ENCODE data around the gene PPARD.
A peak's percentile ranks its signal among the peaks of the same experiment; 100 is the strongest.
"Not testable (repeated sequence)": the region's sequence is repeated elsewhere in the genome, so short reads cannot be mapped to it uniquely, and the experiment has no call there.

PPARD gene

DNA sequence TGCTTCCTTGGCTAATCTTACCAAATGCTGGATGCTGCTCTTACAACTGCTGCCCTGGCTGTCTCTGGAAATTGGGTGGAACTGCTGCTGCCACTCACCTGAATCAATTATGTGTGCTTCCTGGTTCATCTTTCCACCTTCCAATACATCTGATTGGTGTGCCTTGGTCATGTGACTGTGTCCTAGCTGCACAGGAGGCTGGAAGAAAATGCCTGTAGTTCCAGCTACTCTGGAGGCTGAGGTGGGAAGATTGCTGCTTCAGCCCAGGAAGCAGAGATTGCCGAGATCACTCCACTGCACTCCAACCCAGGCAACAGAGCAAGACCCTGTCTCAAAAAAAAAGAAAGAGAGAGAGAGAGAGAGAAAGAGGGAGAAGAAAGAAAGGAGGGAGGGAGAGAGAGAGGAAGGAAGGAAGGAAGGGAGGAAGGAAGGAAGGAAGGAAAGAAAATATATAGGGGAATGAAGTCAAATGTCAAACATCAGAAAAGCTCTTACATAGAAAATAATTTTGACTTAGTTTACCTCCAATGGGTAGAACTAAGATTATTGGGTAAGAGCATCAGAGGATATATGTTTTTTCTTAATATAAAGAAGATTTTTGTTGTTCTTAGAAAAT lies 14.1 kb upstream of the PPARD start:
- TF ChIP-seq ARNT (IDR thresholded peaks at IDR 0.05) (no peak), FOXM1 (IDR thresholded peaks at IDR 0.05; ENCODE audit: borderline replicate concordance) (no peak), L3MBTL2 (conservative IDR thresholded peaks at IDR 0.05) (no peak), TARDBP (IDR thresholded peaks at IDR 0.05) (no peak)
- POLR2A ChIA-PET: interaction anchor here (1.4 to 2.3 kb wide), 2 partner anchors 10 to 124 kb away, joined by 3 to 9 read pairs; partner anchors contain the start of gene FANCE
- CTCF ChIA-PET: interaction anchor here (0.6 to 1.4 kb wide), 8 partner anchors 10 to 122 kb away, joined by 3 to 13 read pairs (median 4); partner anchors contain the start of gene ZNF76
- DNase-seq (ENCODE audit: extremely low spot score): peak; percentile 9

DNA sequence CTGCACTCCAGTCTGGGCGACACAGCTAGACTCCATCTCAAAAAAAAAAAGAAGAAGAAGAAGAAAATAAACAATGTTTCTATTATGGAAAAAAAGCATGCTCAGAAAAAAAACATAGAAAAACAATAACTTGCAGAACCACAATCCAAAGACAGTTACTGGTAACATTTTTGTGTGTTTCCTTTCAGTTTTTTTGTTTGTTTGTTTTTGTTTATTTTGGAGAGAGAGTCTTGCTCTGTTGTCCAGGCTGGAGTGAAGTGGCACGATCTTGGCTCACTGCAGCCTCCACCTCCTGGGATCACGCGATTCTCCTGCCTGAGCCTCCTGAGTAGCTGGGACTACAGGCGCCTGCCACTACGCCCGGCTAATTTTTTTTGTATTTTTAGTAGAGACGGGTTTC lies 13.4 kb upstream of the PPARD start:
- POLR2A ChIA-PET; DNase-seq (ENCODE audit: extremely low spot score): not testable (repeated sequence)
- CTCF ChIA-PET: interaction anchor here (0.6 to 1.4 kb wide), 2 partner anchors 26 to 593 kb away, joined by 3 to 4 read pairs; no protein-coding TSS in a partner anchor

DNA sequence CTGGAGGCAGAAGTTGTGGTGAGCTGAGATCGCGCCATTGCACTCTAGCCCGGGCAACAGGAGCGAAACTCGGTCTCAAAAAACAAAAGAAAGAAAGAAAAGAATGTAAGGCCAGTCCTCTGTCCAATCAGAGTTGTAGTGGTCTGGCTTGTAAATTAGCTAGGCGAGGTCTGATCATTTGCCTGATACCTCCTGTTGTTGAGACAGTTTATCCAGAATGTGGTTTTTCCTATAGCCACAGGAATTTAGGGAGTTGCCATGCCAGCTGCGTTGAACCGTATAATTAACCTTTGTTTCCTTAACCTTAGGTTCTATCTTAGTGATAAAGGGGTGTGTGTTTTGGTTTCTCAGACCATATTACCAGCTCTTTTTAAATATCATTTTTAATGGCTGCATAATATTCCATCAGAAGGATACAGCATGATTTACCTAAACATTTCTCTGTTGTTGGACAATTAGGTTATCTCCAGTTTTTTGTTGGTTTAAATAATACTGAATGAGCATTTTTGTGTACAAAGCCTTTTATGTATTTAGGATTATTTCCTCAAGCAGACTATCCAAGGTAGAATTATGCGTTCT lies 11.7 kb upstream of the PPARD start:
- CTCF ChIA-PET: interaction anchor here (0.9 to 1.3 kb wide), 2 partner anchors 11 to 35 kb away, joined by 3 read pairs; no protein-coding TSS in a partner anchor
- DNase-seq (ENCODE audit: extremely low spot score): peak; percentile 0
- TF ChIP-seq HDGF (IDR thresholded peaks at IDR 0.05; ENCODE audit: borderline replicate concordance) (no peak), BHLHE40 (IDR thresholded peaks at IDR 0.05; ENCODE audit: borderline replicate concordance) (no peak), CTBP1 (IDR thresholded peaks at IDR 0.05; ENCODE audit: borderline replicate concordance) (no peak), ARNT (IDR thresholded peaks at IDR 0.05) (no peak), FOXM1 (IDR thresholded peaks at IDR 0.05; ENCODE audit: borderline replicate concordance) (no peak), FOXK2 (IDR thresholded peaks at IDR 0.05) (no peak), FOXA1 (IDR thresholded peaks at IDR 0.05) (no peak), L3MBTL2 (conservative IDR thresholded peaks at IDR 0.05) (no peak), SP1 (IDR thresholded peaks at IDR 0.05) (no peak), TARDBP (IDR thresholded peaks at IDR 0.05) (no peak), ZNF384 (IDR thresholded peaks at IDR 0.05) (no peak), ELF4 (IDR thresholded peaks at IDR 0.05) (no peak)
- TF ChIP-seq, protein P1, sequence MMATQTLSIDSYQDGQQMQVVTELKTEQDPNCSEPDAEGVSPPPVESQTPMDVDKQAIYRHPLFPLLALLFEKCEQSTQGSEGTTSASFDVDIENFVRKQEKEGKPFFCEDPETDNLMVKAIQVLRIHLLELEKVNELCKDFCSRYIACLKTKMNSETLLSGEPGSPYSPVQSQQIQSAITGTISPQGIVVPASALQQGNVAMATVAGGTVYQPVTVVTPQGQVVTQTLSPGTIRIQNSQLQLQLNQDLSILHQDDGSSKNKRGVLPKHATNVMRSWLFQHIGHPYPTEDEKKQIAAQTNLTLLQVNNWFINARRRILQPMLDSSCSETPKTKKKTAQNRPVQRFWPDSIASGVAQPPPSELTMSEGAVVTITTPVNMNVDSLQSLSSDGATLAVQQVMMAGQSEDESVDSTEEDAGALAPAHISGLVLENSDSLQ (IDR thresholded peaks at IDR 0.05): no peak
- POLR2A ChIA-PET: no interaction called here

DNA sequence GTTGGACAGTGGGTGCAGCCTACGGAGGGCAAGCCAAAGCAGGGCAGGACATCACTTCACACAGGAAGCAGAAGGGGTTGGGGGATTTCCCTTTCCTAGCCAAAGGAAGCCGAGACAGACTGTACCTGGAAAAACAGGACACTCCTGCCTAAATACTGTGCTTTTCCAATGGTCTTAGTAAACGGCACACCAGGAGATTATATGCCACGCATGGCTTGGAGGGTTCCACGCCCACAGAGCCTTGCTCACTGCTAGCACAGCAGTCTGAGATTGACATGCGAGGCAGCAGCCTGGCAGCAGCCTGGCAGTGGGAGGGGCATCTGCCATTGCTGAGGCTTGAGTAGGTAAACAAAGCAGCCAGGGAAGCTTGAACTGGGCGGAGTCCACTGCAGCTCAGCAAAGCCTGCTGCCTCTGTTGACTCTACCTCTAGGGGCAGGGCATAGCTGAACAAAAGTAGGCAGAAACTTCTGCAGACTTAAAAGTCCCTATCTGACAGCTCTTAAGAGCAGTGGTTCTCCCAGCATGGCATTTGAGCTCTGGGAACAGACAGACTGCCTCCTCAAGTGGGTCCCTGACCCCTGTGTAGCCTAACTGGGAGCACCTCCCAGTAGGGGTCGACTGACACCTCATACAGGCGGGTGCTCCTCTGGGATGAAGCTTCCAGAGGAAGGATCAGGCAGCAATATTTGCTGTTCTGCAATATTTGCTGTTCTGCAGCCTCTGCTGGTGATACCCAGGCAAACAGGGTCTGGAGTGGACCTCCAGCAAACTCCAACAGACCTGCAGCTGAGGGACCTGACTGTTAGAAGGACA lies 10.1 kb upstream of the PPARD start:
- not testable (repeated sequence) for DNase-seq (ENCODE audit: extremely low spot score)
- POLR2A ChIA-PET: interaction anchor here (1.2 kb wide), 1 partner anchor 136 kb away, joined by 4 read pairs; the partner anchor contains the start of gene RPL10A
- CTCF ChIA-PET: interaction anchor here (1.0 to 1.3 kb wide), 2 partner anchors 28 to 117 kb away, joined by 3 to 4 read pairs; no protein-coding TSS in a partner anchor
- TF ChIP-seq, protein P1 (IDR thresholded peaks at IDR 0.05): peak; percentile 64; the same call in 1 of the 2 replicates

DNA sequence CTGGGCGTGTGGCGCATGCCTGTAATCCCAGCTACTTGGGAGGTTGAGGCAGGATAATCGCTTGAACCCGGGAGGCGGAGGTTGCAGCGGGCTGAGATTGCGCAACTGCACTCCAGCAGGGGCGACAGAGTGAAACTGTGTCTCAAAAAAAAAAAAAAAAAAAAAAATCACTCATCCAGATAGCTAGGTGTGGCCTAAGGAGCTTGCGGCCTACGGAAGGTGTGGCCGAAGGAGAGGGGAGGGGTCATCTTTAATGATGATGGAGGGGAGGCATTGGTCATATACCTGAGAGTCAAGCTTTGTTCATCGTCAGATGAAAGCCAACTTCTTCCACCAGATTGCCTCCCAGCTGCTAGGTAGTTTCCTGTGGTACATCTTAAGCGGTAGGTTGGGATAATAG lies 801 bp upstream of the PPARD start:
- TF ChIP-seq, protein P1 (IDR thresholded peaks at IDR 0.05): no peak
- TF ChIP-seq HDGF (IDR thresholded peaks at IDR 0.05; ENCODE audit: borderline replicate concordance) (no peak), ZNF384 (IDR thresholded peaks at IDR 0.05) (peak; percentile 82), BHLHE40 (IDR thresholded peaks at IDR 0.05; ENCODE audit: borderline replicate concordance) (no peak)
- CTCF ChIA-PET: interaction anchor here (0.5 to 4.0 kb wide), 11 partner anchors 12 to 221 kb away, joined by 3 to 42 read pairs (median 3); no protein-coding TSS in a partner anchor
- DNase-seq (ENCODE audit: extremely low spot score): no peak

DNA sequence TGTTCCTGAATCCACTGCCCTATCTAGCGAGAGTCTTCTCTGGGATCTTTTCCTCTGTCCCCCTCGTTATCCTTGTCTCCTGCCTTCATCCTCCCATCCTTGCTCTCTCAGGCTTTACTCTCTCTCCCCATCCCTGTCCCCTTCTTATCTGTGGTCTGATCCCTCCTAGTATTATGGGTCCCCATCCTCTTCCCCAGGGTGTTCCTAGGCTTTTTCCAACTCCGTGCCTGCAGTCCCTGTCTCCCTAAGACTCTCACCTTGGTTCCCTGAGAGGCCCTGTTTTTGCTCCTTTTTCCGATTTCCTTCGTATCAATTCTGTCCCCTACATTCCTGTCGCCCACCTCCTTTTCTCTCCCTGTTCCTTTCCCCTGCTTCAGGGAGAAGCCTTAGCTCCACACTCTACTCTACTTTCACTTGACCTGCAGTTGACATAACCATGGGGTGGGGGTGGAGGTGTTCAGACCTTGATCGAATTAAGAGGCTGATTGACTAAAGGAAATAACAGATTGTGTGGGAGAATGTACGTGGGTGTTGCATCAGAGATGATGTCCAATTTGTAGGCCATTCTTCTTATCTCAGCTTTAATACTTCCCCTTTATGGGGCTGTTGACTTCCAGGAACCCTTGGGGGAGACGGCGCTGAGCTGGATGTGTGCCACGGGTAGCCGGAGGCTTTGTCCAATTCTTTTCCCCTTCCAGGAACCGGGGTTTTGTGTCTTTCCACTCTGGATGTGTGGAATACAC lies 905 bp downstream of the PPARD start:
- POLR2A ChIA-PET: interaction anchor here (1.0 to 2.0 kb wide), 10 partner anchors 11 to 125 kb away, joined by 3 to 6 read pairs (median 3); partner anchors contain the start of genes DEF6, FANCE and RPL10A
- no peak for DNase-seq (ENCODE audit: extremely low spot score)
- TF ChIP-seq SP1 (IDR thresholded peaks at IDR 0.05) (no peak), L3MBTL2 (conservative IDR thresholded peaks at IDR 0.05) (no peak), ELF4 (IDR thresholded peaks at IDR 0.05) (no peak), NFRKB (IDR thresholded peaks at IDR 0.05) (no peak), SUZ12 (IDR thresholded peaks at IDR 0.05) (no peak), FOXA1 (IDR thresholded peaks at IDR 0.05) (no peak), ARNT (IDR thresholded peaks at IDR 0.05) (no peak), BHLHE40 (IDR thresholded peaks at IDR 0.05; ENCODE audit: borderline replicate concordance) (no peak)
- TF ChIP-seq, protein P1 (IDR thresholded peaks at IDR 0.05): no peak

More for the DNA sequence above, 801 bp upstream of the PPARD start:
- POLR2A ChIA-PET: interaction anchor here (1.8 to 2.0 kb wide), 2 partner anchors 23 to 127 kb away, joined by 5 to 6 read pairs; partner anchors contain the start of gene RPL10A

More for the DNA sequence above, 905 bp downstream of the PPARD start:
- CTCF ChIA-PET: interaction anchor here (4.0 kb wide), 1 partner anchor 107 kb away, joined by 42 read pairs; no protein-coding TSS in a partner anchor
